NCI-H2029 (cell line): ENCODE data around the gene SMOC2.

Experiments
- DNase-seq: peaks from one replicate; lab custom pipeline; 2025; lab: John Stamatoyannopoulos, UW

SMOC2 gene

GRCh38 chr6:168447700-168448099 is 6.7 kb downstream of the SMOC2 start:
- no peak for DNase-seq

- no peak for DNase-seq
These were observed 7.4 kb downstream of the SMOC2 start for GRCh38 chr6:168448243-168448855.

- no peak for DNase-seq
These were observed 9.9 kb downstream of the SMOC2 start for GRCh38 chr6:168450917-168451316.

GRCh38 chr6:168451805-168452517 is 11.0 kb downstream of the SMOC2 start:
- DNase-seq, result no peak

- DNase-seq, result no peak
These were observed 11.8 kb downstream of the SMOC2 start for GRCh38 chr6:168452685-168453377.

GRCh38 chr6:168455847-168456530 is 15.0 kb downstream of the SMOC2 start:
- DNase-seq, result no peak

GRCh38 chr6:168456907-168457652 is 16.1 kb downstream of the SMOC2 start:
- no peak for DNase-seq

GRCh38 chr6:168457653-168457934 is 16.6 kb downstream of the SMOC2 start:
- no peak for DNase-seq

- DNase-seq, result no peak
These were observed 17.1 kb downstream of the SMOC2 start for GRCh38 chr6:168458101-168458500.

GRCh38 chr6:168459572-168459971 is 18.6 kb downstream of the SMOC2 start:
- DNase-seq, result no peak

GRCh38 chr6:168462289-168462853 is 21.4 kb downstream of the SMOC2 start:
- no peak for DNase-seq

GRCh38 chr6:168464546-168464945 is 23.6 kb downstream of the SMOC2 start:
- DNase-seq, result no peak

- no peak for DNase-seq
These were observed 27.1 kb downstream of the SMOC2 start for GRCh38 chr6:168468045-168468444.

- no peak for DNase-seq
These were observed 28.5 kb downstream of the SMOC2 start for GRCh38 chr6:168469521-168469920.

- no peak for DNase-seq
These were observed 28.9 kb downstream of the SMOC2 start for GRCh38 chr6:168469926-168470325.

- no peak for DNase-seq
These were observed 31.4 kb downstream of the SMOC2 start for GRCh38 chr6:168472363-168472762.

- DNase-seq, result no peak
These were observed 32.2 kb downstream of the SMOC2 start for GRCh38 chr6:168473197-168473596.

- DNase-seq, result no peak
These were observed 34.4 kb downstream of the SMOC2 start for GRCh38 chr6:168475188-168476013.

- no peak for DNase-seq
These were observed 38.4 kb downstream of the SMOC2 start for GRCh38 chr6:168479421-168479820.

GRCh38 chr6:168480481-168480880 is 39.5 kb downstream of the SMOC2 start:
- DNase-seq, result no peak

- DNase-seq, result no peak
These were observed 44.8 kb downstream of the SMOC2 start for GRCh38 chr6:168485818-168486217.
